Effector CD8-positive, alpha-beta T cell (primary cell): Measurements from ENCODE around the gene SRSF8.
"Not testable (repeated sequence)": the region's sequence is repeated elsewhere in the genome, so short reads cannot be mapped to it uniquely, and the experiment has no call there.

ENCODE experiments used
- DNase-seq: peaks from one replicate; lab custom pipeline; 2025; lab: John Stamatoyannopoulos, UW
- total RNA-seq, 4 experiments: gene quantifications; one replicate each; lab custom pipeline; 2026; lab: John Stamatoyannopoulos, UW

The SRSF8 gene
- total RNA-seq, result 85.4 to 122 (median 102) reads per million in 4 experiments

GRCh38 chr11:95066716-95067038 is at the start of gene SRSF8:
TSS of gene SRSF8 (plus strand) at chr11:95066919. CDS start at chr11:95067227, 308 bp downstream.
- DNase-seq, result no peak

GRCh38 chr11:95021468-95021867 is 45.3 kb upstream of the SRSF8 start:
- not testable (repeated sequence) for DNase-seq

- DNase-seq, result no peak
These were observed 41.8 kb upstream of the SRSF8 start, which contains the start of gene KDM4E for GRCh38 chr11:95024958-95025357. TSS of gene KDM4E (plus strand) at chr11:95025258. CDS start at chr11:95025558, 300 bp downstream.

GRCh38 chr11:95025594-95025993 is 41.1 kb upstream of the SRSF8 start:
- DNase-seq, result not testable (repeated sequence)

GRCh38 chr11:95028357-95028756 is 38.4 kb upstream of the SRSF8 start:
- no peak for DNase-seq

GRCh38 chr11:95033051-95033450 is 33.7 kb upstream of the SRSF8 start:
- no peak for DNase-seq

GRCh38 chr11:95035316-95035715 is 31.4 kb upstream of the SRSF8 start:
- DNase-seq, result no peak

- not testable (repeated sequence) for DNase-seq
These were observed 29.2 kb upstream of the SRSF8 start for GRCh38 chr11:95037356-95038035.

GRCh38 chr11:95042239-95042638 is 24.5 kb upstream of the SRSF8 start:
- no peak for DNase-seq

GRCh38 chr11:95042906-95043305 is 23.8 kb upstream of the SRSF8 start:
- DNase-seq, result no peak

GRCh38 chr11:95044010-95044409 is 22.7 kb upstream of the SRSF8 start:
- DNase-seq, result no peak

GRCh38 chr11:95045812-95046211 is 20.9 kb upstream of the SRSF8 start:
- no peak for DNase-seq

GRCh38 chr11:95049122-95049521 is 17.6 kb upstream of the SRSF8 start, which contains the start of gene KDM4F:
TSS of gene KDM4F (plus strand) at chr11:95049422.
- not testable (repeated sequence) for DNase-seq

- no peak for DNase-seq
These were observed 16.0 kb upstream of the SRSF8 start for GRCh38 chr11:95050595-95051202.

GRCh38 chr11:95054356-95054755 is 12.4 kb upstream of the SRSF8 start:
- DNase-seq, result no peak

- no peak for DNase-seq
These were observed 11.3 kb upstream of the SRSF8 start for GRCh38 chr11:95055283-95055897.

- no peak for DNase-seq
These were observed 8.8 kb upstream of the SRSF8 start for GRCh38 chr11:95057959-95058358.

GRCh38 chr11:95058621-95059020 is 8.1 kb upstream of the SRSF8 start:
- DNase-seq, result no peak

- no peak for DNase-seq
These were observed 7.7 kb upstream of the SRSF8 start for GRCh38 chr11:95059046-95059445.

- no peak for DNase-seq
These were observed 1.4 kb upstream of the SRSF8 start for GRCh38 chr11:95065336-95065735.

- peak; percentile 57 for DNase-seq
These were observed 521 bp downstream of the SRSF8 start for GRCh38 chr11:95067039-95067840.

GRCh38 chr11:95067841-95068219 is 1.1 kb downstream of the SRSF8 start:
- no peak for DNase-seq
